GM19035 (cell line): ENCODE results near the gene RAB43.
"Not testable (repeated sequence)": the region's sequence is repeated elsewhere in the genome, so short reads cannot be mapped to it uniquely, and the experiment has no call there.

ENCODE experiments used
- ATAC-seq: cut with Tn5 transposase; IDR thresholded peaks from one replicate; pipeline ENCODE4 v1.9.1; 2021; ENCODE audit not compliant: unreplicated experiment

Gene RAB43

GRCh38 chr3:129122412-129123011 is 908 bp upstream of the RAB43 start:
- no peak for ATAC-seq

- ATAC-seq, result peak; percentile 3
Measured at GRCh38 chr3:129121016-129121791, 400 bp downstream of the RAB43 start.

GRCh38 chr3:129120254-129121004 is 1.2 kb downstream of the RAB43 start:
- peak; percentile 64 for ATAC-seq

GRCh38 chr3:129119365-129120100 is 2.1 kb downstream of the RAB43 start:
- no peak for ATAC-seq

- ATAC-seq, result no peak
Measured at GRCh38 chr3:129118745-129119144, 2.9 kb downstream of the RAB43 start.

GRCh38 chr3:129117134-129117533 is 4.5 kb downstream of the RAB43 start:
- no peak for ATAC-seq

GRCh38 chr3:129116482-129116946 is 5.1 kb downstream of the RAB43 start:
- no peak for ATAC-seq

GRCh38 chr3:129114455-129114854 is 7.1 kb downstream of the RAB43 start:
- no peak for ATAC-seq

GRCh38 chr3:129112308-129113052 is 9.1 kb downstream of the RAB43 start:
- no peak for ATAC-seq

- ATAC-seq, result not testable (repeated sequence)
Measured at GRCh38 chr3:129111076-129111780, 10.4 kb downstream of the RAB43 start.

GRCh38 chr3:129107793-129108192 is 13.8 kb downstream of the RAB43 start:
- ATAC-seq, result no peak

- no peak for ATAC-seq
Measured at GRCh38 chr3:129106866-129107565, 14.6 kb downstream of the RAB43 start.

GRCh38 chr3:129106320-129106719 is 15.3 kb downstream of the RAB43 start:
- ATAC-seq, result no peak

GRCh38 chr3:129105862-129106261 is 15.7 kb downstream of the RAB43 start:
- ATAC-seq, result no peak

- no peak for ATAC-seq
Measured at GRCh38 chr3:129104498-129105079, 17.0 kb downstream of the RAB43 start.

- no peak for ATAC-seq
Measured at GRCh38 chr3:129104051-129104450, 17.6 kb downstream of the RAB43 start.

- no peak for ATAC-seq
Measured at GRCh38 chr3:129103296-129103695, 18.3 kb downstream of the RAB43 start.

GRCh38 chr3:129101370-129102138 is 20.1 kb downstream of the RAB43 start:
- ATAC-seq, result no peak
